Measurements from ENCODE around the gene ZNF488.

DNA sequence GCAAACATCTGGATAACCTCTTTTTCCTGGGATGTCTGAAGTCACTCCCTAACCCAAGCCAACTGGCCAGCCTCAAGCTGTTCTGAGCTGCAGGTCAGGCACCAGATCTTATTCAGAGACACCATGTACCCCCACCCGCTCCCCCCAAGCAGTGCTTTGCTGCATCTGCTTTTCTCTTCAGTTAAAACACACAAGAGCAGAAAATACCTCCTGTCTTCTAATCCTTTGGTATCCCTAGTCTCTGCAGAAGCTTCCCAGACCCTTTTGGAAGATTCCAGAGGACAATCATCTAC lies 3.0 kb downstream of the ZNF488 start:
- TF ChIP-seq SIN3A (IDR thresholded peaks at IDR 0.05; ENCODE audit: borderline replicate concordance, insufficient read depth, low read length) = no peak
- TF ChIP-seq REST (IDR thresholded peaks at IDR 0.05; ENCODE audit: insufficient read depth in 1 of 2, low read depth in 2 of 2, low read length in 2 of 2) = no peak
